HG02798 (cell line): ENCODE measurements around the gene UBE2G2.
A peak's percentile ranks its signal among the peaks of the same experiment; 100 is the strongest.

ENCODE experiments used
- ATAC-seq: cut with Tn5 transposase; IDR thresholded peaks from one replicate; pipeline ENCODE4 v1.9.1; 2021; ENCODE audit warnings: mild to moderate bottlenecking; ENCODE audit not compliant: unreplicated experiment, poor library complexity

UBE2G2 gene, protein sequence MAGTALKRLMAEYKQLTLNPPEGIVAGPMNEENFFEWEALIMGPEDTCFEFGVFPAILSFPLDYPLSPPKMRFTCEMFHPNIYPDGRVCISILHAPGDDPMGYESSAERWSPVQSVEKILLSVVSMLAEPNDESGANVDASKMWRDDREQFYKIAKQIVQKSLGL

GRCh38 chr21:44801468-44802395 is at the start of gene UBE2G2:
TSS of gene UBE2G2 (minus strand) at chr21:44801820. CDS start at chr21:44801748, 72 bp downstream.
- peak; percentile 86 for ATAC-seq

GRCh38 chr21:44850905-44851657 is 49.5 kb upstream of the UBE2G2 start:
- no peak for ATAC-seq

DNA sequence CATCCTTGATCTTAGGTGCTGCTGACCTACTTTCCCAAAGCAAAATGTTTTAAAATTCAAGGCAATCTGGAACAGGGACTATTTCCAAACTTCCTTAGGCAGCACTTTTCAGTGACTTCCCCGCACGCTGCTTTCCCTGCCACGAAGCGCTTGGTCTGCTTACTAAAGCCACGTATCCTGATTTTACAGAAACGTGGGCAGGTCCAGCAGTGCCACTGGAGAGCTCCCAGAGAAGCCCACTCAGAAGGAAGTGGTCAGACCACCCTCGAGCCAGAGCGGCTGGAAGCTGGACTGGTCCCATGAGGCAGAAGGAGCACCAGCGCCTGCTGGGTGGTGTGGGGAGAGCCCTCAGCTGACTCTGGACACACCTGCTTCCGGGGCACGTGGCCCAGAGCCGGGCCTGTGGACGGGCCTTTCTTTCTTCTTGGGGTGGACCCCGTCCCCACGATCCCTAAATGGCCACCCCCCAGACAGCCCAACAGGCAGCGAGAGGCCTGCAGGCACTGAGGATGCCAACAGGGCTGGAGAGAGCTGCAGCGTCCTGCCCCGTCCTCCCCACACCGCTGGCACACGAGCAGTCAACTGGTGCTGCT is 48.7 kb upstream of the UBE2G2 start:
- ATAC-seq, result no peak

DNA sequence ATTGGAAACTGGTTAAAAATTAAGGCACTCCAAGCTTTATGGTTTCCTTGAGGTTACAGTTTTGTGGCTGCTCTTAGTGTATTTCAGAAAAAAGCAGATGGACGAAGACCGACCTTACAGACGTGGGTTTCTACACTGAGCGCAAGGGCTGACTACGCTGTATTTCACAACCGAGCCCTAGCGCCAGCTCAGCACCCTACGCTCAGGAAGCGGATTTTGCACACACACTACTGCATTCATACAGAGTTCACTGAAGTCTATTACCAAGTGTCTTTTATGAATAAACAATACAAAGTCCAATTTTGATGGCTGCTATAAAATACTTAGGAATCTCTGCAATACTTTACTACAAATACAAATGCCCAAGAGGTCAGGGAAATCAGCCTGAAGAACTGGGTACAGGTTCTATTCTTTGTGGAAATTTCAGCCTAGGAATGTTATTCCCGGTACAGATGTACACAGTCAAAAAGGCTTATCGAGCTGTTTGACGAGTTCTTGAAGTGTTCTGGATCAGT is 48.1 kb upstream of the UBE2G2 start:
- no peak for ATAC-seq

- no peak for ATAC-seq
Measured at GRCh38 chr21:44848821-44849521, 47.4 kb upstream of the UBE2G2 start.

DNA sequence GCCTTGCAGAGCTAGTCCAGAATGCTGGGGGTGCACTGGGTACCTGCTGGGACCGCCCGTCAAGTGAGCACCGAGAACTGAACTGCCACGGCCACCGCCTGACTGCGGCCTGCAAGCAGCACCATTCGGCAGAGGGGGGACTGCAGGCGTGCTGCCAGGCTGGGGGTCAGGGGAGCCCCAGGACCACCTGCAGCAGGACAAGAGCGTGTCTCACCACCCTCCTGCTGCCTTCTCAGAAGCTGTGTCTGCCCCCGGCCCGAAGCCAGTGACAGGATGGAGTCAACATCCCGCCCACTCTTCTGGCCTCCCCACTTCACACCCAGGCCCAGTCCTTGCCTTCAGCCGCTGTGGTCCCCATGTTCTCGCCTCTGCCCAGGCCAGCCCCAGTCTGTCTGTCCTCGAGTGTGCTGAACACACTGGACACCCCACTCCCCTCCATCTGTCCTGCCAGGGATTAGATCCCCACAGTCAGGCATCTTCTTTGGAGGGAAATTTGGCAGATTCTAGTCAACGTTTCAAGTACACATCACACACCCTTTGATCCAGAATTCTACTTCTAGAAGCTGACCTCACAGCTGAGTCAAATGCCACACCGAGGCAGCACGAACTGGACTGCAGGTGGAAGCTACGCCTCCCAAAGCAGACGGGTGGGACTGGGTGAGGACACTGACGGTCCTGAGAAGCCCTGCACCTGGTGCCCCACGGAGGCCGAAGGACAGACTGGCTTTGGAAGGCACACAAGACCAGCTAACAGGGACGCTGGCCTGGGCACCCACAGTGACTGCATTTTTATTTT is 45.8 kb upstream of the UBE2G2 start:
- ATAC-seq, result no peak

- ATAC-seq, result no peak
Measured at GRCh38 chr21:44846485-44847260, 45.1 kb upstream of the UBE2G2 start.

GRCh38 chr21:44846224-44846484 is 44.5 kb upstream of the UBE2G2 start:
- no peak for ATAC-seq

- no peak for ATAC-seq
Measured at GRCh38 chr21:44845418-44846223, 44.0 kb upstream of the UBE2G2 start.

- ATAC-seq, result no peak
Measured at GRCh38 chr21:44844256-44844655, 42.6 kb upstream of the UBE2G2 start.

DNA sequence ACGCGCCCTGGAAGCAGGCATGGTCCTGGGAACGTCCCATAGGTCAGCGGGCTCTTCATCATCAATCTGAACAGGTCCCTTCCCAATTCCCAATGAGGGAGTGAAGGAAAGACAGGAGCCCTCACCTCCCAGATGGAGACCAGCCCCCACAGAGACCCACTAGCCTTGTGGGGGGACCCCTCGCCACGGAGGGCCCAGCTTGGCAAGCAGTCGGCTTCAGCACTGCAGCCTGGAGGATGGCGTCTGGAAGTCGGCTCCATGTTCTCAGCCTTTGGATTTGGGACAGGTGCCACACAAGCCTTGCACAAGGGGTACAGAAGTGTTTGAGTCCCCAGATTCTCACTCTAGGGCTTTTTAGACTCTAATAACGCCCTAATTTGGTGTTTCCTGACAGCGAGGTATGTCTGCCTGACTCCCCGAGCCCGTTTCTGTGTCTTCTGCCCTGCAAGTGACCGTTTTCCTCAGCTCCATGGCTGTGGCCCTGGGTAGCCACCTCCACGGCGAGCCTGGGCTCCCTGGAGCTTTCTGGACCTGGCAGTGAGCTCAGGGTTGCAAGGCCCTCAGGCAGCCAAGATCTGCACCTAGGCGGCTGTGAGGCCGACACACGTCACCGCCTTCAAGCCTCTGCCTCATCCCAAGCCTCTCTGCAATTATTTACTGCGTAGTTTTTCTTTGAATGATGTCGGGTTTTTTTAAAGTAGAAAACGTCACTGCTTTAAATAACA is 41.3 kb upstream of the UBE2G2 start:
- no peak for ATAC-seq

GRCh38 chr21:44842087-44842486 is 40.5 kb upstream of the UBE2G2 start:
- no peak for ATAC-seq

DNA sequence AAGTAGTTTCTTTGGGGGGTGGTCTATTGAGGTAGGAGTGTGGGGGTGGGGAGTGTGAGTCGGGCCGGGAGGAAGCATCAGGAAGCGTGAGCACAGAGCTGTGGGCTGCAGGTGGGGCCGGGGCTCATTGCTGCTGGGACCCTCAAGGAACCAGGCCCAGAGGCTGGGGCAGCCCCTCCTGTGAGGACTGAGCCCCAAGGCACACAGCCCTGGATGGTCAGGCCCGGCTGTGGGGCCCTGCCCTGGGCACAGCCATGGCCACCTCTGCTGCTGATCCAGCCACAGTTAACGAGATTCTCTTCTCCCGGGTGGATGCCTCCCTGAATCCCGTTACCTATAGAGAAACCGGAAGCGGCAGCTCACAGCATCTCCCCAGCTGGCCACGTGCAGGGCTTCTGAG is 39.2 kb upstream of the UBE2G2 start:
- ATAC-seq, result no peak

- no peak for ATAC-seq
Measured at GRCh38 chr21:44838951-44839350, 37.3 kb upstream of the UBE2G2 start.

DNA sequence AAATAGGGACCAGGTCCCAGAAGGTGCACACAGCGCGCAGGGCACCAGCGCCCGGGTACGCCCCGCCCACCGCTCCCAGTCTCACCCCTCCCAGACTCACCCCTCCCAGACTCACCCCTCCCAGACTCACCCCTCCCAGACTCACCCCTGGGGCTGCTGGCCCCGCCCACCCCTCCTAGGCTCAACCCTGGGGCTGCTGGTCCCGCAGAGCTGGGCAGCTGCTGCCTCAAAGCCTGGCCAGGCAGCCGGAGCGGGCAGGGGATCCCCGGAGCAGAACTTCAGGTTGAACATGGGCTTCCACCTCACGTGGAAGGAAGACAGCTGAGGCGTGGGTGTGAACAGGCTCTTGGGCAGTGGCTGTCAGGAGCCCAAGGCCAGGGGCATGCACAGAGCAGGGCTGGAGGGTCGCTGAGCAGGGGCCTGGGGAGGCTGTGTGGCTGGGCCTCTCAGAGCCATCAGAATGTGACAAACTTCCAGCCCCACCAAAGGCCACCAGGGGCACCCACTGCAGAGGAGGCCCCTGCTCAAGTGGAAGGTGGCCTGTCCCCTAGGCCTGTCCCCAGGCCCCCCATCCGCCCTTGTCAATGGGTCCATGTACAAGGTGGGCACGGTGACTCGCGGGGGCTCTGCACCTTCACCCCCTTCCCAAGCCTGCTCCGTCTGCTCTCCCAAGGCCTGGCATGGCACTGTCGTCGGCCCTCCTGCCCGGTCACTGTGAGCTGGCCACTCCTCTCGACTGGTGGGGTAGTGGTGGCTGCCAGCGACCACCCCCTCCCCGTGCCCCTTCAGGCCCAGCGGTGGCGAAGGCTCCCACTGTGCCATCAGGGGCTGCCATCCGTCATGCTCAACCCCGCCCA is 36.6 kb upstream of the UBE2G2 start:
- ATAC-seq, result no peak

DNA sequence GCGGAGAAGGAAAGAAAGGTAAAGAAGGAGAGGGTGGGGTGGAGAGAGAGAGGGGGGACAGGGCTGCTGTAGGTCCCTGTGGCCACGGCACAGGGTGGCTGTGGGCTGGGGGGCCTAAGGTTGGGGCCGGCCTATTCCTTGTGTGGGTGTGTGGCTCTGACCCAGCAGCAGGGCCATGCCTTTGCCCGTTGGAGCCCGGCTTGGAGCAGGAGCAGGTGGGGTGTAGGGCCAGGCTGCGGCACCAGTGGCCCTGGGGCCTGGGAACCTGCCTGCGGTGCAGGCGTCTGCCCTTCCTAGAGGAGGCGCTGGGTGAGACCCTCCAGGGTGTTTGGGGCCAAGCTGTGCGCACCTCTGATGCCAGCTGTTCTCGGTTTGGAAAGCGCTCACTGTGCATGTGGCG is 35.9 kb upstream of the UBE2G2 start:
- no peak for ATAC-seq
